GM21825 (cell line): ENCODE measurements around the gene PFDN6.
"Not testable (repeated sequence)": the region's sequence is repeated elsewhere in the genome, so short reads cannot be mapped to it uniquely, and the experiment has no call there.

Source experiments
- ATAC-seq: cut with Tn5 transposase; IDR thresholded peaks from one replicate; pipeline ENCODE4 v1.9.1; 2021; ENCODE audit warnings: mild to moderate bottlenecking, moderate library complexity; ENCODE audit not compliant: unreplicated experiment

Gene PFDN6

GRCh38 chr6:33273129-33273923 is 16.1 kb upstream of the PFDN6 start:
- ATAC-seq, result no peak

- no peak for ATAC-seq
These were observed 15.2 kb upstream of the PFDN6 start for GRCh38 chr6:33273924-33274902.

GRCh38 chr6:33275795-33276580 is 13.4 kb upstream of the PFDN6 start:
- ATAC-seq, result not testable (repeated sequence)

GRCh38 chr6:33276581-33276863 is 12.9 kb upstream of the PFDN6 start:
- no peak for ATAC-seq

- ATAC-seq, result peak; percentile 48
These were observed 12.3 kb upstream of the PFDN6 start, which contains the start of gene B3GALT4 for GRCh38 chr6:33276864-33277662. Gene B3GALT4 (plus strand): TSS chr6:33277123. CDS start chr6:33277420, 297 bp downstream.

- ATAC-seq, result peak; percentile 0
These were observed 11.6 kb upstream of the PFDN6 start for GRCh38 chr6:33277663-33278391.

- no peak for ATAC-seq
These were observed 11.0 kb upstream of the PFDN6 start for GRCh38 chr6:33278392-33278741.

- ATAC-seq, result no peak
These were observed 10.6 kb upstream of the PFDN6 start for GRCh38 chr6:33278810-33279209.

- no peak for ATAC-seq
These were observed 10.1 kb upstream of the PFDN6 start for GRCh38 chr6:33279257-33279695.

GRCh38 chr6:33279971-33280511 is 9.4 kb upstream of the PFDN6 start:
- no peak for ATAC-seq

- ATAC-seq, result no peak
These were observed 8.9 kb upstream of the PFDN6 start for GRCh38 chr6:33280539-33280938.

- ATAC-seq, result not testable (repeated sequence)
These were observed 4.2 kb upstream of the PFDN6 start for GRCh38 chr6:33285214-33285613.

- no peak for ATAC-seq
These were observed 2.2 kb upstream of the PFDN6 start for GRCh38 chr6:33286946-33287914.

- ATAC-seq, result no peak
These were observed 1.1 kb upstream of the PFDN6 start for GRCh38 chr6:33288141-33288920.

- ATAC-seq, result peak; percentile 2
These were observed 449 bp downstream of the PFDN6 start for GRCh38 chr6:33289784-33290315.

GRCh38 chr6:33290459-33290858 is 1.1 kb downstream of the PFDN6 start:
- ATAC-seq, result no peak
